ENCODE measurements around the gene TEDDM1. TPM values are rescaled to one million over a fixed set of nuclear protein-coding genes. Genes with fewer than 3 reads are reported as not detected.

TEDDM1 gene
- total and polyA plus RNA-seq, 10 of the 15 experiments (the other 5 are each of a cell fraction or from before 2014, with no cell fraction given) = 0.11 TPM; not detected in 9

DNA sequence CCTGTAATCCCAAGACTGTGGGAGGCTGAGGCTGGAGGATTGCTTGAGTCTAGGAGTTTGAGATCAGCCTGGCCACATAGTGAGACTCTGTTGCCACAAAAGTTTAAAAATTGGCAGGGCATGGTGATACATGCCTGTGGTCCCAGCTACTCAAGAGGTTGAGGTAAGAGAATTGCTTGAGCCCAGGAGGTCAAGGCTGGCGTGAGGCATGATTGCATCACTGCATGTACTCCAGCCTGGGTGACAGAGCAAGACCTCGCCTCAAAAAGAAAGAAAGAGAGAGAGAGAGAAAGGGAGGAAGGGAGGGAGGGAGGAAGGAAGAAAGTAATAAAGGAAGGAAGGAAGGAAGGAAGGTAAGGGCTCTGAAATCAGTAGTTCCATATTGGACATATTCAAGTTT, 33.9 kb downstream of the TEDDM1 start (continued):
- TF ChIP-seq, protein P1, sequence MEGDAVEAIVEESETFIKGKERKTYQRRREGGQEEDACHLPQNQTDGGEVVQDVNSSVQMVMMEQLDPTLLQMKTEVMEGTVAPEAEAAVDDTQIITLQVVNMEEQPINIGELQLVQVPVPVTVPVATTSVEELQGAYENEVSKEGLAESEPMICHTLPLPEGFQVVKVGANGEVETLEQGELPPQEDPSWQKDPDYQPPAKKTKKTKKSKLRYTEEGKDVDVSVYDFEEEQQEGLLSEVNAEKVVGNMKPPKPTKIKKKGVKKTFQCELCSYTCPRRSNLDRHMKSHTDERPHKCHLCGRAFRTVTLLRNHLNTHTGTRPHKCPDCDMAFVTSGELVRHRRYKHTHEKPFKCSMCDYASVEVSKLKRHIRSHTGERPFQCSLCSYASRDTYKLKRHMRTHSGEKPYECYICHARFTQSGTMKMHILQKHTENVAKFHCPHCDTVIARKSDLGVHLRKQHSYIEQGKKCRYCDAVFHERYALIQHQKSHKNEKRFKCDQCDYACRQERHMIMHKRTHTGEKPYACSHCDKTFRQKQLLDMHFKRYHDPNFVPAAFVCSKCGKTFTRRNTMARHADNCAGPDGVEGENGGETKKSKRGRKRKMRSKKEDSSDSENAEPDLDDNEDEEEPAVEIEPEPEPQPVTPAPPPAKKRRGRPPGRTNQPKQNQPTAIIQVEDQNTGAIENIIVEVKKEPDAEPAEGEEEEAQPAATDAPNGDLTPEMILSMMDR (IDR thresholded peaks at IDR 0.05 in 2 of 3, conservative IDR thresholded peaks at IDR 0.05 in 1 of 3; ENCODE audit: control insufficient read depth in 2 of 3, extremely low read depth in 1 of 3, insufficient read depth in 1 of 3, low read depth in 3 of 3, low read length in 3 of 3) = no peak
- no peak for TF ChIP-seq CREB1 (IDR thresholded peaks at IDR 0.05; ENCODE audit: low read depth)
- TF ChIP-seq POU2F2 (IDR thresholded peaks at IDR 0.05; ENCODE audit: borderline replicate concordance, low read depth, low read length) = no peak
- TF ChIP-seq, protein P2, sequence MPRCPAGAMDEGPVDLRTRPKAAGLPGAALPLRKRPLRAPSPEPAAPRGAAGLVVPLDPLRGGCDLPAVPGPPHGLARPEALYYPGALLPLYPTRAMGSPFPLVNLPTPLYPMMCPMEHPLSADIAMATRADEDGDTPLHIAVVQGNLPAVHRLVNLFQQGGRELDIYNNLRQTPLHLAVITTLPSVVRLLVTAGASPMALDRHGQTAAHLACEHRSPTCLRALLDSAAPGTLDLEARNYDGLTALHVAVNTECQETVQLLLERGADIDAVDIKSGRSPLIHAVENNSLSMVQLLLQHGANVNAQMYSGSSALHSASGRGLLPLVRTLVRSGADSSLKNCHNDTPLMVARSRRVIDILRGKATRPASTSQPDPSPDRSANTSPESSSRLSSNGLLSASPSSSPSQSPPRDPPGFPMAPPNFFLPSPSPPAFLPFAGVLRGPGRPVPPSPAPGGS (IDR thresholded peaks at IDR 0.05; ENCODE audit: borderline replicate concordance, insufficient read depth, low read depth, low read length, poor library complexity, severe bottlenecking) = no peak
- TF ChIP-seq, protein P3, sequence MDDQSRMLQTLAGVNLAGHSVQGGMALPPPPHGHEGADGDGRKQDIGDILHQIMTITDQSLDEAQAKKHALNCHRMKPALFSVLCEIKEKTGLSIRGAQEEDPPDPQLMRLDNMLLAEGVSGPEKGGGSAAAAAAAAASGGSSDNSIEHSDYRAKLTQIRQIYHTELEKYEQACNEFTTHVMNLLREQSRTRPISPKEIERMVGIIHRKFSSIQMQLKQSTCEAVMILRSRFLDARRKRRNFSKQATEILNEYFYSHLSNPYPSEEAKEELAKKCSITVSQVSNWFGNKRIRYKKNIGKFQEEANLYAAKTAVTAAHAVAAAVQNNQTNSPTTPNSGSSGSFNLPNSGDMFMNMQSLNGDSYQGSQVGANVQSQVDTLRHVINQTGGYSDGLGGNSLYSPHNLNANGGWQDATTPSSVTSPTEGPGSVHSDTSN (IDR thresholded peaks at IDR 0.05; ENCODE audit: insufficient replicate concordance, low read depth, low read length) = no peak
- no peak for TF ChIP-seq TAF1 (IDR thresholded peaks at IDR 0.05; ENCODE audit: borderline replicate concordance, low read depth, low read length)
- no peak for TF ChIP-seq NR2F1 (conservative IDR thresholded peaks at IDR 0.05)
- no peak for TF ChIP-seq ZNF622 (IDR thresholded peaks at IDR 0.05)
- TF ChIP-seq, protein P4, sequence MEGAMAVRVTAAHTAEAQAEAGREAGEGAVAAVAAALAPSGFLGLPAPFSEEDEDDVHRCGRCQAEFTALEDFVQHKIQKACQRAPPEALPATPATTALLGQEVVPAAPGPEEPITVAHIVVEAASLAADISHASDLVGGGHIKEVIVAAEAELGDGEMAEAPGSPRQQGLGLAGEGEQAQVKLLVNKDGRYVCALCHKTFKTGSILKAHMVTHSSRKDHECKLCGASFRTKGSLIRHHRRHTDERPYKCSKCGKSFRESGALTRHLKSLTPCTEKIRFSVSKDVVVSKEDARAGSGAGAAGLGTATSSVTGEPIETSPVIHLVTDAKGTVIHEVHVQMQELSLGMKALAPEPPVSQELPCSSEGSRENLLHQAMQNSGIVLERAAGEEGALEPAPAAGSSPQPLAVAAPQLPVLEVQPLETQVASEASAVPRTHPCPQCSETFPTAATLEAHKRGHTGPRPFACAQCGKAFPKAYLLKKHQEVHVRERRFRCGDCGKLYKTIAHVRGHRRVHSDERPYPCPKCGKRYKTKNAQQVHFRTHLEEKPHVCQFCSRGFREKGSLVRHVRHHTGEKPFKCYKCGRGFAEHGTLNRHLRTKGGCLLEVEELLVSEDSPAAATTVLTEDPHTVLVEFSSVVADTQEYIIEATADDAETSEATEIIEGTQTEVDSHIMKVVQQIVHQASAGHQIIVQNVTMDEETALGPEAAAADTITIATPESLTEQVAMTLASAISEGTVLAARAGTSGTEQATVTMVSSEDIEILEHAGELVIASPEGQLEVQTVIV (IDR thresholded peaks at IDR 0.05; ENCODE audit: borderline replicate concordance, partially characterized antibody) = no peak
